GM18870 (cell line): ENCODE measurements around the gene DBF4B.
"Not testable (repeated sequence)": the region's sequence is repeated elsewhere in the genome, so short reads cannot be mapped to it uniquely, and the experiment has no call there.

Experiments
- ATAC-seq: cut with Tn5 transposase; IDR thresholded peaks from one replicate; pipeline ENCODE4 v1.9.1; 2021; ENCODE audit warnings: moderate library complexity; ENCODE audit not compliant: unreplicated experiment

The DBF4B gene, protein sequence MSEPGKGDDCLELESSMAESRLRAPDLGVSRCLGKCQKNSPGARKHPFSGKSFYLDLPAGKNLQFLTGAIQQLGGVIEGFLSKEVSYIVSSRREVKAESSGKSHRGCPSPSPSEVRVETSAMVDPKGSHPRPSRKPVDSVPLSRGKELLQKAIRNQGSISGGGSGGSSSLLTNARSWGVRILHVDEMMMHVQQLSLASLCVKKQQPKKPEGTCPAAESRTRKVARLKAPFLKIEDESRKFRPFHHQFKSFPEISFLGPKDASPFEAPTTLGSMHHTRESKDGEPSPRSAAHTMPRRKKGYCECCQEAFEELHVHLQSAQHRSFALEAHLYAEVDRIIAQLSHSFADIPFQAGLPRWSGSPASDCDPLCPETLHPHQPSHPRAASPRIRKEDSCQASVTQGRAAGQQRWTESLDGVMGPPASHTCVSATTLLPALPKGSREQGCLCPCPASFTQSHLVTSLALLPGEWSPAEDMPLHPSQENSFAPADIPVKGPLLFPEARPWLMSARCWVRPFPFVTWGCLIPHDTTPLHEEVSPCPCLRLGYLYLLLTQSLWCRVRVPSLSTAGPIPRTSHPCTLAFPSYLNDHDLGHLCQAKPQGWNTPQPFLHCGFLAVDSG

DNA sequence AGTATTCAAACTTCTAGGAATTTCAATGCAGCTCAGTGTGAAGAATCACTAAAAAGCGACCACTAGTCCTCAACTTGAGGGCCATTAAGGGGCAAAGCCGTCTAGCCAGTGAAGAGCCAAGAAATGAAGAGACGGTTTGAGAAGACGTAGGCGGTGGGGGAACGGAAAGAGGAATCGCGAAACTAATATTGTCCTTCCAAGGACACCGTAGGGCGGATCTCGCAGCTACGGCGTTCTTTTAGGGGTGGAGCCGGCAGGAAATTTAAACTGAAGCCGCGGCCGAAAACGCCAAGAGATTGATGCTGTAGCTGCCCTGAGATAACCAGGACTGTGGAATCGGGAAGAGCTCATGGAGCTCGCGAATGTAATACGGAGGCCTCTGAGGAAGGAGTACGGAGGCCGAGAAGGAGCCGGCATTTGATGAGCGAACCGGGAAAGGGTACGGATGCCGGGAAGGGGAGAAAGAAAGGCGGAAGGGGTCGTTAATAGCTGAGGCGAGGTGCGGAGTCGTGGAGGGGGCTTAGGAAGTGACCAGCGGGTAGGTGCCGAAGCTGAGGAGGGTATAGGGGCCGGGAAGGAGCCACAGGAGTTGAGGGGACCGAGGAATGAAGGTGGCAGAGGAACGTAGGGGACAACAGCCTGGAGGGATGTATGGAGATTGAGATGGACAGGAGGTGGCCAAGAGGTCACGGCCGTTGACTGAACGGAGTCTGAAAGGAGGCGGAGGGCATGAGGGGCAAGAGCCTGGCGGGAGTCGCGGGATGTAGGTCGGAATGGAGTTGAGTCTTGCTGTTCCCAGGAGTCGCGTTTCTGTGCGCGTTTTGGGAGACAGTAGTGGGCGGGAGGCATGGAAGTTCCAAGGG is at the start of gene DBF4B:
DBF4B (plus strand) TSS at position 265 of the 863 bp plus-strand sequence; CDS start at position 421, 156 bp downstream.
- no peak for ATAC-seq

DNA sequence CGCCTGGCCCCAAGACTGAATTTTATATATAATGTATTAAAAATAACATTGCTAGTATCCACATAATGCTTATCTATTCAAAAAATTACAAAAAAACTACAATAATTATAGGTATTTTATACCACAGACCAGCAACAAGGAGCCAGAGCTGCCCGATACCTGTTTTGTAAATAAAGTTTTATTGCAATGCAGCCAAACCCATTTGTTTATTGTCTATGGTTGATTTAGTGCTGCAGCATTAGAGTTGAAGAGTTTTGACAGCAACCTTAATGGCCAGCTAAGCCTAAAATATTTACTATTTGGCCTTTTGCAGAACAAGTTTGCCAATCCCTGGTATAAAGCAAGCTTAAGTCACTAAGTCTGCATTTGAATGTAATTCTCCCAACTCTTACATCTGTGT is 46.6 kb upstream of the DBF4B start:
- no peak for ATAC-seq

DNA sequence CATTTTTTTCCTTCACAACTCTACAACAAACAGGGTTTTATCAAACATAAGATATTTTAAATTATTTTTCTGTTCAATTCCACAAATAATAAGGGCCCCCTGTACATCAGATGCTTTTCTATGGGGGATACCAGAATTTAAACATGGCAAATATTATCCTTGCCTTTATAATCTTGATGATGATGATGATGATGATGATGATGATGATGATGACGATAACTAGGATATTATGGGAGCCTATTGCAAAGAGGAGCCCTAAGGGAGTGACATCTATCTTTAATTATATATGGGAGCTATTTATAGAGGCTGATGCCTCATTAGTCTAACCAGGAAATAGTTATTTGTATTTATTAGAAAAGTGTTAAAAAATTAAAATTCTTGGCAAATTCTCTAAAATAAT is 45.4 kb upstream of the DBF4B start:
- ATAC-seq: no peak

DNA sequence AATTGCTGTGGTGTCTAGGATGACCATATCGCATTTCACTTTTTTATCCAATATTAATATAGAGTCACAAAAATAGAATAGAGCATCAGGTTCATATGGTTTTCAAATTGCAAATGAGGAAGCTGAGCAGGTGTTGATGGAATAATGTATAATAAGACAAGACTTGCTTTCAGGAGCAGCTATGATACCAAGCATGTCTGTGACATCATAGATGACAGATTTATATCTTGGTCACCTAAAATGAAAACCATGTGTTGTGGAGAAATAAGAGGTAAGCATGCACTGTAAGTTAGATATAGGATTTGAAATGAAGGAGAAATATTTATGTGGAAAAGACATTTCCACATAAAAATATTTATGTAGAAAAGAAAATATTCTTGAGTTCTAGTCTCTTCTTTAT is 43.6 kb upstream of the DBF4B start:
- no peak for ATAC-seq

DNA sequence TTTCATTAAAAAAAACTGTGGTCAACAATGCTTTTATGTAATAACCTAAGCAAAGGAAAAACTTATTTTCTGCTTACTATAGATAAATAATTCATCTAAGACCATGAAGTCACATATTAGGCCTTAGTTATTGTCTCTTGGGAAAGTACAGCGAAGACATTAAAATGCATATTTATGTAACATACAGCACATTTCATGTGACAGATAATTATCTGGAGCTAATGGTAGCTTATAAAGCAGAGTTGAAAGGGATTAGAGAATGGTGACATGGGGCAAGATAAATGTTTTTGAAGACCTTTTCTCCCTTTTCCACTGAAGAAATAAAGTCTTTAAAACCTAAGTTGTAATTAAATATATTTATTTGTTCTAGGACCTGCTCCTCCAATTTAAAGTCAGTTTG is 42.5 kb upstream of the DBF4B start:
- ATAC-seq: no peak

DNA sequence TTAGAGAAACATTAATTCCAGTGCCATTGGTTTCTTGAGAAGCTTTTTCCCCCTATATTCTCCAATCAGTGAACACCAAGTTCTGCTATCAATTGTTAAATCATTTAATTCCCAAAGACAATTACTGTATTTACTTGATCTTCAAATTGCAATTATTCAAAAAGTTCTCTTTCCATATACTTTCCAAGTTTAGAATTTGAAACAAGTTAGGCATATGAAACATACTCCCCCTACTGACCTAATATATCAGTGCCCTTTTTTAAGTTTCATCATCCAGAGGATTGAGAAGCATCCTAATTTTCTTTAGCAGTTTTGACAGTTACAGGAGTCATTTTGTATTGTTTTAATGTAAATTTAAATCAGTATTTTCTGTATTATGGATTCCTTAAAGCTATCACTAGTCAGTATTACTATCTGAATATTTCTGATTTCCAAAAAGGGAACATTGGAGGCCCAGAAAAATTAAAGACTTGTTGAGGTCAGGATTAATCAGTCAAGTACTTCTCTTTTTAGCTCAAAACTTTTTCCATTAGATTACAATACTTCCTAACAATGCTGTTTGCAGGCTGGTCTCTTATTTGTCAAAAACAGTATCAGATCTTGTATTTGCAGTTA is 35.9 kb upstream of the DBF4B start:
- no peak for ATAC-seq

DNA sequence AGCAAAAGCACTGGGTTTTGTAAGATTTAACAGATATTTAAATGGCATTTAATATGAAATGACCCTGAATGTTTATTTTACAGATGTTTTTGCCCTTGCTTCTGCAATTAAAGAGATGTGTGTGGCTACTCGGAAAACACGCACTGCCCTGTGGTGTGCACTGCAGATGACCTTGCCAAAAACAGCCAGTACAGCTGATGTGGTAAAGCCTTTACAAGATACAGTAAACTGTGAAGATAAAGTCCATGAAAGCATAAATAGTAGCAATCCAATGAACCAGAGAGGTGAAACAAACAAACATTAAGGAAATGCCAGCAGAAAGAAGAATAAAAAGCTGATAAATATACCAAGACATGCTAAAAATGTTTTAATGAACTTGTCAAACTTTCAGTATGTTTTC is 34.6 kb upstream of the DBF4B start:
- ATAC-seq: no peak

DNA sequence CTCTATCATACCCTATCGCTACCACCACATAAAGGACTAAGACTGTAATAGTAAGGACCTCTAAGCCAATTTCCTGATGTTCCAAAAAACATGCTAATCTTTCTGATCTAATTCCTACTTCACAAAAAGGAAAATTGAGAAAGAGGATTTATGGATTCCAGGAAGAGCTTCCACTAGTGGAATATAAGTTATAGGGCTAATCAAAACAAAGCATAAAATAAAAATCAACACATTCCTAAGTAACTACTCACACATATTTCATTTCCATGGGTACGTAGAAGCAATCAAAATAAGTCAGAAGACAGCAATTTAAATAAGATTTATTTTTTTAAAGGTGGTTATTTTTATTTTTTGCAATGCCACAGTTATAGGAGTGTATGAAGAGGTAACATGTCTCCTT is 31.3 kb upstream of the DBF4B start:
- ATAC-seq: no peak

DNA sequence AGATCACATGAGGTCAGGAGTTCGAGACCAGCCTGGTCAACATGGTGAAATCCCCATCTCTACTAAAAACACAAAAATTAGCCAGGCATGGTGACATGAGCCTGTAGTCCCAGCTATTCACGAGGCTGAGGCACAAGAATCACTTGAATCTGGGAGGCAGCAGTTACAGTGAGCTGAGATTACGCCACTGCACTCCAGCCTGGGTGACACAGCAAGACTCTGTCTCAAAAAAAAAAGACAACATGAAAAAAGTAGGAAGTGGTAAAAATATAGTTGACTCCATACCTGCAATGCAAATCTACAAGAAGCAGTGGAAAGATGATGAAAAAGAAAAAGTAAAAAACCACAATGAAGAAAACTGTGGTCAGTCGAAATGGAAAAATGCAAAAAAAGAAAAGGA is 25.2 kb upstream of the DBF4B start:
- not testable (repeated sequence) for ATAC-seq

DNA sequence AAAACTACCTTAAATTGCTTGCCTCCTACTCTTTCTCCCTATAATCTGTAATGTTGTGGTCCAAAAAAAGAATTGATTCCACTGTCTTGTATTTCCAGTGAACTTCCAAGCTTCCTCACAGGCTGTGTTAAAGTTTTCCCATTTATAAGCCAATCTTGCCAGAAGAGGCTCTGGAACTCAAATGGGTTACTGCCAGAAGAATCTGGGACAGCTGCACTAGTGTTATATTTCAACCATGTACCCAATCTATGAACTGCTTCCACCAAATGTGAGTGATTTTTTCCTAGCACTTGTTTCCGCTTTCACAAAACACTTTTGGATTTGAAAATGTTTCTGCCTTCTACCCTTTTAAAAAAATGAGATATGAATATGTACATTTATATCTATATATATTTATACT is 20.7 kb upstream of the DBF4B start:
- no peak for ATAC-seq

DNA sequence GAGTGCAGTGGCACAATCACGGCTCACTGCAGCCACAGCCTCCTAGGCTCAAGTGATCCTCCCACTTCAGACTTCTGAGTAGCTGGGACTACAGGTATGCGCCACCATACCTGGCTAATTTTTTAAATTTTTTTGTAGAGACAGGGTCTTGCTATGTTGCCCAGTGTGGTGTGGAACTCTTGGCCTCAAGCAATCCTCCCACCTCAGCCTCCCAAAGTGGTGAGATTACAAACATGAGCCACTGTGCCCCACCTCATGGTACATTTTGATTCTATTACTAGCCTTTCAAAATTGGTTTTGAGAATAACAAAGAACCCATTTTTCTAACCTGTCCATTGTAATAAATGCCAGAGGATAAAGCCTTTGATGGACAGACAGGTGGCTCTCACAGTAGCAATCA is 20.3 kb upstream of the DBF4B start:
- ATAC-seq: no peak

DNA sequence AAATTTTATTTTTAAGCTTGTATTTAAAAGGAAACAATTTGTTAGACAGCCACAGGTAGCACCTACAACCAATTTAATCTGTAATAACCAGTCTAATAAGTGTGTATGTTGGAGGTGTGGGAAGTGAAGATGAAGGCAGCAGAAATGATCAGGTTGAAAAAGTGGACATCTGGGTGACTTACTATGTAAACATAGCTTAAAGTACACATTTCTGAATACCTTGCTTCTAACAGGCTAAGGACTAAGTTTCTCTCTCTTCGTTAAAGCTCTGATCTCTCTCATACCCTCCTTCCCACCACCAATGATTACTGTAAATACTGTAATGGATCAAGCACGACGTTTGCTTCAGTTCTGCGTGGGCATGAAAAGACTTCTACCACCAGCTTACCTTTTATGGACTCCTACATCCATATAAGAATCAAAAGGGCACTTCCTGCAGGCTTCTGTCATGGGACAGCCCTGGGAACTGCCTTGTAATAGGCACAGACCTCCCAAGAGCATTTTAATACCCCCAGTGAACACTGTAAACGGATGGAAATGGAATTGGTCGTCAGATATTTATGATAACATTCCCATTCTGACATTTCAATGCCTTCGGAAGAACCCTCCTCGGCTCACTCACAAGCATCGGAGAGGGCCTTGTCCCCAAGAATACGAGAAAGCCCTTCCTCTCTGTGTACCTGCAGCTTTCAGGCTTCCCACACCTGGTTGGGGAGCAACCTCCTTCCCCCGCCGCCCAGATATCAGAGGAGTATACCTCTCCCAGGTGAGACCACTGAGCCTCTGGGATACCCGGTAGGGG is 19.6 kb upstream of the DBF4B start:
- no peak for ATAC-seq

DNA sequence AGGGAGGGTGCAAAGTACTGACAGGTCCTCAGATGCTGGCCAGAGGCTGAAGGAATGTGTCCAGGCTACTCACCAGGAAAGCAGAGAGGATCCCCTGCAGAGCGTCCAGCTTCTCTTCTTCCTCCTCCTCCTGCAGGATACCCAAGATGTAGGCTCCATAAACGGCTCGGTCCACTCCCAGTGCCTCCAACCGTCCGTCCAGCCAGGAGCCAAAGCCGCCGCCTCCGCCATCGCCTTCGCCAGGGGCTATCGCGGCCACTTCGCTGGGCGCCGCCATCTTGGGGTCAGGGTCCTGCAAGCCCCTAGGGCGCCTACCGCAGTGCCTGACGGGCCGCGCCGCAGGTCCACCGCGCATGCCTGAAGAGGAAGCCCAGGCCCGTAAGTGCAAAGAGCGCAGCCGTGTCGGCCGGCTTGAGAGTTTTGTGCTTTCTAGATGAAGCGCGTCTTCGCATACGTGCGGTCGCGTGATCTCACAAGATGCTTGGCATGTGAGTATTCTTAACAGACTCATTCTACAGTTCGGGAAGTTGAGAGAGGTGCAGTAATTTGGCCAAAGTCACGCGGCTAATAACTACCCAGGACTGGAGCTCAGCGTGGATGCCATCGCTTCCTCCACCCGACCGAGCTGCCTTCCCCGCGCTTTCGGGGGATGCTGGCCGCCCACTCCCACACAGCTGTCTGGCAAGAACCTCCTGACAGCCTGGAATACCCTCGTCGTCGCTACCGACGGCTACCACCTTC is 18.8 kb upstream of the DBF4B start, which contains the start of gene CCDC43:
CCDC43 (minus strand) TSS at position 300 of the 741 bp plus-strand sequence; CDS start at position 277, 23 bp downstream.
- ATAC-seq: no peak

DNA sequence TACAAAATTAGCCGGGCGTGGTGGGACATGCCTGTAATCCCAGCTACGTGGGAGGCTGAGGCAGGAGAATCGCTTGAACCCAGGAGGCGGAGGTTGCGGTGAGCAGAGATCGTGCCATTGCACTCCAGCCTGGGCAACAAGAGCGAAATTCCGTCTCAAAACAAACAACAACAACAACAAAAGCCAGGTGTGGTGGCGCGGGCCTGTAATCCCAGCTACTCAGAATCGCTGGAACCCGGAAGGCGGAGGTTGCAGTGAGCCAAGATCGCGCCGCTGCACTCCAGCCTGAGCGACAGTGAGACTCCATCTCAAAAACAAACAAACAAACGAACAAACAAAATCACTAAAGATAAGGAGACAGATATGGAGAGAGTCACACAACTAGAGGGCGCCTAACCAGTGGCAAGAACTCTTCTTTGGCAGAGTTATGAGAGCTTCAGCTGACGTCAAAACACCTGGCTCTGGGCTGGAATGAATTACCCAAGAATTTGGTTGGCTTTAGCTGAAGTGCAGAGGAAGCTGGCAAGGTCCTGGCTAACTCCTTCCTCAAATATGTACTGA is 17.6 kb upstream of the DBF4B start:
- not testable (repeated sequence) for ATAC-seq

DNA sequence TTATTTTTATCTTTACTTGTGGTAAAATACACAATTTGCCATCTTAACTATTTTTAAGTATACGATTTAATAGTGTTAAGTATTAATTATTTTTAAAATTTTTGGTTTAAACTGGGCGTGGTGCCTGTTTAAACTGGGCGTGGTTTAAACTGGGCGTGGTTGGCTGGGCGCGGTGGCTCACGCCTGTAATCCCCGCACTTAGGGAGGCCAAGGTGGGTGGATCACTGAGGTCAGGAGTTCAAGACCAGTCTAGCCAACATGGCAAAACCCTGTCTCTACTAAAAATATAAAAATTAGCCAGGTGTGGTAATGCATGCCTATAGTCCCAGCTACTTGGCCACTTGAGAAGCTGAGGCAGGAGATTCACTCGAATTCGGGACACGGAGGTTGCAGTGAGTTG is 14.9 kb upstream of the DBF4B start:
- no peak for ATAC-seq

DNA sequence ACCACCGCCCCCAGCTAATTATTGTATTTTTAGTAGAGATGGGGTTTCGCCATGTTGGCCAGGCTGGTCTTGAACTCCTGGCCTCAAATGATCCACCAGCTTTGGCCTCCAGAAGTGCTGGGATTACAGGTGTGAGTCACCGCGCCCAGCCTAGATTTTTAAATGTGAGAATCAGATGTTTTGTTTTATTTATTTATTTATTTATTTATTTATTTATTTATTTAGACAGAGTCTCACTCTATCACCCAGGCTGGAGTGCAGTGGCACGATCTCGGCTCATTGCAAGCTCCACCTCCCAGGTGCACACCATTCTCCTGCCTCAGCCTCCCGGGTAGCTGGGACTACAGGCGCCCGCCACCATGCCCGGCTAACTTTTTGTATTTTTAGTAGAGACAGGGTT is 8.2 kb upstream of the DBF4B start:
- not testable (repeated sequence) for ATAC-seq

DNA sequence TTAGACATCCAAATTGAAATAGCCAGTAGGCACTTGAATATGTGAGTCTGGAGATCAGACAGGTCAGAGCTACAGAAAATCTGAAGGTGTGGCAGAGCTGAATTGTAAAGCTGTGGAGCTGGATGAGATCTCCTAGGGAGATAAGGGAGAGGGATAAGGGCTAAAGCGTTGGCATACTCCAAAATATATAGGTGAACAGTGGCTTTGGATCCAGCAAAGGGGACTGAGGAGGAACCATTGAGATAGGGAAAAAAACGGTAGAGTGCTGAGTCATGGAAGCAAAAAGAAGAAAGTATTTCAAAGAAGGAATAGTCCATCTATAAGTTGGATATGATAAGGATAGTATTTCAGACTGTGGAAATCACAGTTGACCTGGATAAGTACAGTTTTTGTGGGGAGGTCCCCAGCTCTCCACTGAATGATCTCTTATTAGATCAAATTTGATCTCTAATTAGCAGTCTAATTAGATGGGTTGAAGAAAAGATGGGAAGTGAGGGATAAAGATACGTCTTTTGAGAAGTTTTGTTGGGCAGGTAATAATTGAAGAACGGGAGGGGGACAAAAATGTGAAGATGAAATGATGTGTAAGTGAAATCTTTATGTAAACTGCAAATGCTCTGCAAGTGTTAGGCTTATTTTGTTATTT is 587 bp upstream of the DBF4B start:
- ATAC-seq: no peak

DNA sequence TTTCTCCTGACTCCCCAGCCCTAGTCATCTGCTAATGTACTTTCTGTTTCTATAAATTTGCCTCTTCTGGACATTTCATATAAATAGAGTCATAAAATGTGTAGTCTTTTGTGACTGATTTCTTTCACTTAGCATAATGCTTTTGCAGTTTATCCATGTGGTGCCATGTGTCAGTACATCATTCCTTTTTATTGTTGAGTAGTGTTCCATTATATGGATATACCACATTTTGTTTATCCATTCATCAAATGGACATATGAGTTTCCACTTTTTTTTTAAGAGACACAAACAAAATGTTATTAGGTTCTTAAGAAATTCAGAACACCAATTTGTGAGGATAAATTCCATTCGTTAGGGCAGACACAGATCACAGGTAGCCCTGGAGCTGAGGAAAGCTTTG is 11.0 kb downstream of the DBF4B start:
- no peak for ATAC-seq

DNA sequence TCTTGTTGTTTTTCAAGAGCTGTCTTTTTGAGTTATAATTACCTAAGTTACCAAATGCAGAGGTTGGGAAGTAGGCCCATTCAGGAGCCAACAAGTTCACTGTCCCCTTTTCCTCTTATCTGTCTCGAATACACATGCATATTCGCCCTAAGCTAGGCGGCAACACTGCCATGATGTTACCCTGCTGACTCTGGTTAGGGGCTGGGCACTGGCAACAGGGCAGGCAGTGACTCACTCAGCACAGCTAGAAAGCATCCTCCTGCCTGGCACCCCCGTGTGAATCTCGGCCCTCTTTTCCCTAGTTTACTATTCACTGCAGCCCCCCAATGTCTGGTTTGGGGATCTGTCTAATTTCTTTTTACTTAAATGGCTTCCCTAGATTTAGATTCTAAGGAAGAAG is 13.8 kb downstream of the DBF4B start:
- ATAC-seq: no peak
